ENCODE measurements around the gene MKX.

GRCh38 chr10:27724287-27724686, 21.3 kb downstream of the MKX start:
- TF ChIP-seq EZH2 (optimal IDR thresholded peaks at IDR 0.05; ENCODE audit: low read depth, low read length) (no peak), CTCF (IDR thresholded peaks at IDR 0.05; ENCODE audit: low read length) (no peak), EZH2phosphoT487 (IDR thresholded peaks at IDR 0.05; ENCODE audit: low read length) (no peak)
